ENCODE results near the gene ATP10A.

DNA sequence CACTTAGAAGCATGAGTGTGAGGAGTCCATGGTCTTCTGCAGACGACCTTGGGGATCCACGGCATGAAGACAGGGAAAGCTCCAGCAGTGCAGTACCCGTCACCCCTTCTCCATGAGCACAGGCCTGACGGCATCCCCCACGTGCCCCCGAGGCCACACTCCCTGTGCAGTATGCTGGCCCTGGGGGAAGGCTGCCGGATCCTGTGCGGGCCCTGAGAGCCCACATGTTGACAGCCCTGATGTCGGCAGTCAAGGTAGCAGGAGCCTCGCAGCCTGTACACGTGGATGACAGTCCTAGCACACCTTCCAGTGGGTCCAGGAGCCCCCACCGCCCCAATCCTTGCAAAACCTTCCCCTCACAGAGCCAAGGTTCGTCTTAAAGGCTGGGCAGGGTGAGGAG lies 195.3 kb downstream of the ATP10A start:
- TF ChIP-seq, protein P1, sequence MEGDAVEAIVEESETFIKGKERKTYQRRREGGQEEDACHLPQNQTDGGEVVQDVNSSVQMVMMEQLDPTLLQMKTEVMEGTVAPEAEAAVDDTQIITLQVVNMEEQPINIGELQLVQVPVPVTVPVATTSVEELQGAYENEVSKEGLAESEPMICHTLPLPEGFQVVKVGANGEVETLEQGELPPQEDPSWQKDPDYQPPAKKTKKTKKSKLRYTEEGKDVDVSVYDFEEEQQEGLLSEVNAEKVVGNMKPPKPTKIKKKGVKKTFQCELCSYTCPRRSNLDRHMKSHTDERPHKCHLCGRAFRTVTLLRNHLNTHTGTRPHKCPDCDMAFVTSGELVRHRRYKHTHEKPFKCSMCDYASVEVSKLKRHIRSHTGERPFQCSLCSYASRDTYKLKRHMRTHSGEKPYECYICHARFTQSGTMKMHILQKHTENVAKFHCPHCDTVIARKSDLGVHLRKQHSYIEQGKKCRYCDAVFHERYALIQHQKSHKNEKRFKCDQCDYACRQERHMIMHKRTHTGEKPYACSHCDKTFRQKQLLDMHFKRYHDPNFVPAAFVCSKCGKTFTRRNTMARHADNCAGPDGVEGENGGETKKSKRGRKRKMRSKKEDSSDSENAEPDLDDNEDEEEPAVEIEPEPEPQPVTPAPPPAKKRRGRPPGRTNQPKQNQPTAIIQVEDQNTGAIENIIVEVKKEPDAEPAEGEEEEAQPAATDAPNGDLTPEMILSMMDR (IDR thresholded peaks at IDR 0.05; ENCODE audit: low read length) = no peak
- TF ChIP-seq EZH2 (IDR thresholded peaks at IDR 0.05; ENCODE audit: borderline replicate concordance, low read length) = no peak
